Gastrocnemius medialis (tissue), 4 donors: Measurements from ENCODE around the gene CLPSL2. TPM values are rescaled to one million over a fixed set of nuclear protein-coding genes. Genes with fewer than 3 reads are reported as not detected.

Source experiments
- ATAC-seq, 2 donors: fragments of 150-250 bp; one replicate each; pipeline ENCODE4 v1.9.1; 2016
- DNase-seq, 2 donors: peaks; one replicate each; pipeline ENCODE4 v3.0.0-alpha.2; 2019
- H3K27ac ChIP-seq, 4 donors: fragments of 200-600 bp; sonication (generic); 1 replicate in 1 of 4; 2 replicates in 3 of 4; pipeline ENCODE4 v1.5.1; 2016 to 2018; ENCODE audit warnings: mild to moderate bottlenecking in 2 of 4, moderate library complexity in 1 of 4
- H3K27me3 ChIP-seq, 3 donors: fragments of 200-600 bp; sonication (generic) in 2 of 3; 1 replicate in 1 of 3; 2 replicates in 2 of 3; pipeline versions ENCODE4 v1.5.1 to v1.6.0; 2016 to 2019; ENCODE audit warnings: mild to moderate bottlenecking in 1 of 3, moderate library complexity in 1 of 3
- H3K36me3 ChIP-seq, 2 donors: fragments of 200-600 bp; sonication (generic) in 1 of 2; one replicate each; pipeline ENCODE4 v1.5.1; 2017 to 2018
- H3K4me1 ChIP-seq, 2 donors: fragments of 200-600 bp; sonication (generic) in 1 of 2; one replicate each; pipeline ENCODE4 v1.5.1; 2016 to 2017; ENCODE audit warnings: mild to moderate bottlenecking in 2 of 2
- H3K4me3 ChIP-seq, 4 donors: fragments of 200-600 bp; sonication (generic) in 3 of 4; 1 replicate in 1 of 4; 2 replicates in 3 of 4; pipeline ENCODE4 v1.5.1; 2016 to 2019; ENCODE audit warnings: mild to moderate bottlenecking in 2 of 4
- H3K9me3 ChIP-seq, 3 donors: fragments of 200-600 bp; sonication (generic) in 2 of 3; 1 replicate in 1 of 3; 2 replicates in 2 of 3; pipeline ENCODE4 v1.5.1; 2016 to 2019
- CTCF ChIP-seq, 5 experiments: fragments of 450-650 bp in 3 of 5; fragments of 200-600 bp in 2 of 5; sonication (generic) in 2 of 5; IDR thresholded peaks in 4 of 5; conservative IDR thresholded peaks in 1 of 5; 1 replicate in 4 of 5; 2 replicates in 1 of 5; pipeline ENCODE4 v1.5.1; 2016 to 2019; ENCODE audit warnings: antibody characterized with exemption in 5 of 5, mild to moderate bottlenecking in 3 of 5, moderate library complexity in 3 of 5
- POLR2A ChIP-seq, 2 donors: fragments of 450-650 bp; IDR thresholded peaks; one replicate each; pipeline ENCODE4 v1.6.1; 2017; ENCODE audit warnings: antibody characterized with exemption in 2 of 2, mild to moderate bottlenecking in 2 of 2, moderate library complexity in 2 of 2
- in situ Hi-C, 4 donors: fragments of 200-750 bp; cut with MboI; loops; one replicate each; pipeline versions ENCODE4 v1.15.0 to v1.8.0; 2017; ENCODE audit warnings: low sequenced_read_pairs in 4 of 4
- intact Hi-C: fragments of 100-400 bp; cut with DNase I; formaldehyde crosslinking; loops from one replicate; pipeline ENCODE4 v1.15.1; 2023; ENCODE audit warnings: low total_unique reads
- total RNA-seq, 4 donors: library from RNA; depleted of rRNA; stranded (reverse); fragments of >200 nt; gene quantifications; one replicate each; pipeline versions ENCODE4 v1.1.0 to v1.2.3, GENCODE V29; 2016

Gene CLPSL2
- total RNA-seq, 4 donors from 2014 or later: not detected

GRCh38 chr6:35736253-35736894 lies 40.0 kb upstream of the CLPSL2 start:
- H3K27me3 ChIP-seq: no peaks in the 10 kb centered on the region
- peak in 1 of 2 donors; percentile 15 for ATAC-seq
- peak; percentile 79 to 95 (median 90) for TF ChIP-seq CTCF (IDR thresholded peaks at IDR 0.05 in 4 of 5, conservative IDR thresholded peaks at IDR 0.05 in 1 of 5)
- TF ChIP-seq POLR2A (IDR thresholded peaks at IDR 0.05): no peak
- H3K9me3 ChIP-seq: no peaks in the 10 kb centered on the region
- in situ Hi-C loops (loop anchor here (5.0 to 10.0 kb wide), 4 partner anchors 142 to 214 kb away; no protein-coding TSS in a partner anchor), intact Hi-C loops (loop anchor here (1.0 to 10.0 kb wide), 2 partner anchors 167 to 472 kb away; no protein-coding TSS in a partner anchor)
- H3K4me1 ChIP-seq: peaks cover 32 to 42% of the 10 kb centered on the region in 2 donors
- H3K27ac ChIP-seq: peak overlapping the region; percentile 99 to 100 (median 100)
- no peaks in the 10 kb centered on the region for H3K36me3 ChIP-seq
- H3K4me3 ChIP-seq: no peak overlapping the region
- peak; percentile 59 to 75 for DNase-seq

- DNase-seq (no peak), ATAC-seq (no peak)
- Histone ChIP-seq H3K27me3 (no peaks in the 10 kb centered on the region), H3K4me1 (peaks cover 32 to 42% of the 10 kb centered on the region in 2 donors), H3K9me3 (no peaks in the 10 kb centered on the region), H3K4me3 (no peak within 1 kb of the TSS), H3K36me3 (no peaks in the 10 kb centered on the region), H3K27ac (peak within 1 kb of the TSS; percentile 99 to 100 (median 100))
- TF ChIP-seq CTCF (IDR thresholded peaks at IDR 0.05 in 4 of 5, conservative IDR thresholded peaks at IDR 0.05 in 1 of 5): no peak
- no peak for TF ChIP-seq POLR2A (IDR thresholded peaks at IDR 0.05)
- intact Hi-C loops (loop anchor here (1.0 to 10.0 kb wide), 3 partner anchors 168 to 472 kb away; no protein-coding TSS in a partner anchor), in situ Hi-C loops (loop anchor here (5.0 to 10.0 kb wide), 4 partner anchors 142 to 215 kb away; no protein-coding TSS in a partner anchor)
Measured at GRCh38 chr6:35736982-35737412, 39.4 kb upstream of the CLPSL2 start, which contains the start of gene ARMC12. ARMC12 (plus strand) TSS chr6:35737032; CDS start chr6:35737109, 77 bp downstream.

GRCh38 chr6:35737413-35738211 lies 38.8 kb upstream of the CLPSL2 start:
- Histone ChIP-seq H3K27ac (peak overlapping the region in 3 of 4 donors; percentile 28 to 49 (median 39)), H3K4me1 (peaks cover 27 to 39% of the 10 kb centered on the region in 2 donors), H3K4me3 (no peak overlapping the region), H3K36me3 (no peaks in the 10 kb centered on the region), H3K9me3 (no peaks in the 10 kb centered on the region), H3K27me3 (no peaks in the 10 kb centered on the region)
- peak; percentile 81 to 90 (median 87) for TF ChIP-seq CTCF (IDR thresholded peaks at IDR 0.05 in 4 of 5, conservative IDR thresholded peaks at IDR 0.05 in 1 of 5)
- no peak for TF ChIP-seq POLR2A (IDR thresholded peaks at IDR 0.05)
- DNase-seq (no peak), ATAC-seq (peak; percentile 84)
- in situ Hi-C loops: loop anchor here (5.0 to 10.0 kb wide), 4 partner anchors 143 to 215 kb away; no protein-coding TSS in a partner anchor
- intact Hi-C loops: loop anchor here (1.0 to 10.0 kb wide), 2 partner anchors 214 to 473 kb away; no protein-coding TSS in a partner anchor

GRCh38 chr6:35739645-35740524 lies 36.5 kb upstream of the CLPSL2 start:
- in situ Hi-C loops: loop anchor here (5.0 to 10.0 kb wide), 4 partner anchors 145 to 218 kb away; no protein-coding TSS in a partner anchor
- peaks cover 9 to 16% of the 10 kb centered on the region in 2 donors for H3K4me1 ChIP-seq
- TF ChIP-seq POLR2A (IDR thresholded peaks at IDR 0.05): peak in 1 of 2 donors; percentile 20
- TF ChIP-seq CTCF (IDR thresholded peaks at IDR 0.05 in 4 of 5, conservative IDR thresholded peaks at IDR 0.05 in 1 of 5): no peak
- ATAC-seq (no peak), DNase-seq (no peak)
- intact Hi-C loops: loop anchor here (10.0 kb wide), 1 partner anchor 475 kb away; no protein-coding TSS in a partner anchor
- no peaks in the 10 kb centered on the region for H3K36me3 ChIP-seq
- H3K4me3 ChIP-seq: no peak overlapping the region
- H3K27me3 ChIP-seq: no peaks in the 10 kb centered on the region
- H3K27ac ChIP-seq: peak overlapping the region; percentile 49 to 59 (median 55)
- H3K9me3 ChIP-seq: no peaks in the 10 kb centered on the region
